ENCODE data around the gene IKZF5. TPM values are rescaled to one million over a fixed set of nuclear protein-coding genes. Genes with fewer than 3 reads are reported as not detected.

IKZF5 gene
- polyA plus RNA-seq, 6 donors from 2014 or later = 12.1 to 18.7 (median 16.0) TPM

GRCh38 chr10:122953902-122954730, 54.5 kb downstream of the IKZF5 start, which contains the start of gene C10orf88:
C10orf88 (minus strand) TSS chr10:122954227; CDS start chr10:122954178, 49 bp downstream.
- Mint-ChIP-seq H3K4me3 (peak within 1 kb of the TSS; percentile 86 to 97 (median 94)), H3K27ac (peak within 1 kb of the TSS; percentile 76 to 95 (median 88)), H3K36me3 (peaks cover 7% of the 10 kb centered on the region in 2 donors), H3K27me3 (peaks cover 0 to 15% (median 5%) of the 10 kb centered on the region in 3 donors), H3K9me3 (peaks cover 0 to 6% (median 4%) of the 10 kb centered on the region in 7 donors), H3K4me1 (peaks cover 18 to 28% (median 24%) of the 10 kb centered on the region in 3 donors)
- ATAC-seq (ENCODE audit: low read depth in 2 of 2) (peak; percentile 95 to 97), DNase-seq (peak; percentile 96)

GRCh38 chr10:122949296-122949695, 59.3 kb downstream of the IKZF5 start:
- Mint-ChIP-seq H3K4me3 (peak overlapping the region in 1 of 8 donors; percentile 16), H3K27ac (no peak overlapping the region), H3K9me3 (peaks cover 0 to 4% (median 3%) of the 10 kb centered on the region in 7 donors), H3K27me3 (no peaks in the 10 kb centered on the region), H3K36me3 (peaks cover 20 to 21% of the 10 kb centered on the region in 2 donors), H3K4me1 (peaks cover 17 to 26% (median 17%) of the 10 kb centered on the region in 3 donors)
- DNase-seq = no peak
- ATAC-seq (ENCODE audit: low read depth in 2 of 2) = no peak

Other genes starting within 250 kb of the IKZF5 start
- gene CUZD1, start 162.9 kb downstream of the IKZF5 start, polyA plus RNA-seq (ENCODE audit: low read depth in 6 of 6) = 1 to 10 TPM in 3 of 6 donors, under 1 TPM in 2, not detected in 1; 0.29 to 1.7 (median 1.2) TPM
- gene FAM24B, start 129.2 kb downstream of the IKZF5 start, polyA plus RNA-seq (ENCODE audit: low read depth in 6 of 6) = 10 to 100 TPM in 4 of 6 donors, 1 to 10 TPM in 2; 5.0 to 14.0 (median 11.5) TPM
- not detected for gene FAM24A, start 98.2 kb downstream of the IKZF5 start, polyA plus RNA-seq (ENCODE audit: low read depth in 6 of 6)
- 10 to 100 TPM in 1 of 6 donors, 1 to 10 TPM in 5; 3.4 to 12.5 (median 7.6) TPM for gene C10orf88, start 54.6 kb downstream of the IKZF5 start, polyA plus RNA-seq (ENCODE audit: low read depth in 6 of 6)
- gene PSTK, start 28.4 kb downstream of the IKZF5 start, polyA plus RNA-seq (ENCODE audit: low read depth in 6 of 6) = 1 to 10 TPM; 3.5 to 7.8 (median 6.7) TPM
- 10 to 100 TPM; 18.4 to 28.6 (median 25.1) TPM for gene ACADSB, start 211 bp upstream of the IKZF5 start, polyA plus RNA-seq (ENCODE audit: low read depth in 6 of 6)
- not detected for gene HMX3, start 127.2 kb upstream of the IKZF5 start, polyA plus RNA-seq (ENCODE audit: low read depth in 6 of 6)
- not detected for gene HMX2, start 139.3 kb upstream of the IKZF5 start, polyA plus RNA-seq (ENCODE audit: low read depth in 6 of 6)
- 100 to 1,000 TPM; 135 to 244 (median 163) TPM for gene BUB3, start 145.6 kb upstream of the IKZF5 start, polyA plus RNA-seq (ENCODE audit: low read depth in 6 of 6)

All from naive B cell (primary cell).